Type B pancreatic cell (in vitro differentiated cells): Measurements from ENCODE around the gene PRR12. TPM values are rescaled to one million over a fixed set of nuclear protein-coding genes. Genes with fewer than 3 reads are reported as not detected.

Source experiments
- DNase-seq: peaks from one replicate; pipeline ENCODE4 v3.0.0; 2021; ENCODE audit warnings: mixed read lengths; ENCODE audit not compliant: unreplicated experiment; ENCODE audit errors: extremely low spot score
- H3K27ac Mint-ChIP-seq: 2 replicates; pipeline ENCODE4 v1.8.0; 2021; ENCODE audit warnings: mild to moderate bottlenecking, mixed read lengths
- H3K27me3 Mint-ChIP-seq: 2 replicates; pipeline ENCODE4 v1.8.0; 2021; ENCODE audit warnings: mixed read lengths
- H3K36me3 Mint-ChIP-seq: 2 replicates; pipeline ENCODE4 v1.8.0; 2021; ENCODE audit warnings: mixed read lengths
- H3K4me1 Mint-ChIP-seq: one replicate; pipeline ENCODE4 v1.8.0; 2021; ENCODE audit warnings: mixed read lengths; ENCODE audit not compliant: unreplicated experiment
- H3K4me3 Mint-ChIP-seq: 2 replicates; pipeline ENCODE4 v1.8.0; 2021; ENCODE audit warnings: mild to moderate bottlenecking, mixed read lengths
- H3K9me3 Mint-ChIP-seq: 2 replicates; pipeline ENCODE4 v1.8.0; 2021; ENCODE audit warnings: mixed read lengths
- total RNA-seq: library from RNA; stranded (reverse); gene quantifications from 2 replicates; pipeline ENCODE4 v1.2.1, GENCODE V29; 2021; ENCODE audit warnings: low replicate concordance
- TF ChIP-seq, protein P1 (sequence below): fragments of 200-600 bp; sonication (generic); conservative IDR thresholded peaks from 2 replicates; pipeline ENCODE4 v1.5.0; 2021; ENCODE audit warnings: antibody characterized with exemption, mild to moderate bottlenecking

Gene PRR12
- total RNA-seq, 1 donor from 2014 or later = 40.0 TPM

DNA sequence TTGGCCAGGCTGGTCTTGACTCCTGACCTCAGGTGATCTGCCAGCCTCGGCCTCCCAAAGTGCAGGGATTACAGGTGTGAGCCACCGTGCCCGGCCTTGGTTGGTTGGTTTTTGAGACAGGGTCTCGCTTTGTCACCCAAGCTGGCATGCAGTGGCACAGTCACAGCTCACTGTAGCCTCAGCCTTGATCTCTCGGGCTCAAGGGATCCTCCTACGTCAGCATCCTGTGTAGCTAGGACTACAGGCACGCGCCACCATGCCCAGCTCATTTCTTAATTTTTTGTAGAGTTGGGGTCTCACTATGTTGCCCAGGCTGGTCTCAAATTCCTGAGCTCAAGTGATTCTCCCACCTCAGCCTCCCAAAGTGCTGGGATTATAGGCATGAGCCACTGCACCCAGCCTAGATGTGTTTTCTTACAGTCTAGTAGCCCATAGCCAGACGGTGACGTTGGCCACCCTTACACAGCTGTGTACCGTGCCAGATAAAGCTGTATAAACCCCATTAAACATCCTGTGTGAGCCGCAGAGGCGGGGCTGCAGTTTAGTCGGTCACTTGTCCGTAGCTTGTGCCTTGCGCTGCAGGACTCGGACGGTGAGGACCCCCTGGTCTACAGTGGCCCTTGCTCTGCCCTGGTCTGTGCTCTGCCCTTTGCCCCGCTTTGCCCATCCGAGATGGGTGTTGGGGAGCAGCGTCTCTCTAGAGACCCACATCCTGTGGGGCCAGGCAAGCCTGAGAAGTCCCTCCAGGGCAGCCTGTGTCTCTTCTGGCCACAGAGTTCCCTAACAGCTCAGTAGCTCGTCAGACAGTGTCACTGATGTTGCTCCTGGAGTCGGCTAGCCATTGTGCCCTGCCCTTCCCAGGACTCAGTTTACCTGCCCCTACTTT lies 64.8 kb downstream of the PRR12 start:
- H3K27me3 Mint-ChIP-seq = no peaks in the 10 kb centered on the region
- DNase-seq = no peak
- peaks cover 14% of the 10 kb centered on the region for H3K36me3 Mint-ChIP-seq
- no peaks in the 10 kb centered on the region for H3K9me3 Mint-ChIP-seq
- TF ChIP-seq, protein P1, sequence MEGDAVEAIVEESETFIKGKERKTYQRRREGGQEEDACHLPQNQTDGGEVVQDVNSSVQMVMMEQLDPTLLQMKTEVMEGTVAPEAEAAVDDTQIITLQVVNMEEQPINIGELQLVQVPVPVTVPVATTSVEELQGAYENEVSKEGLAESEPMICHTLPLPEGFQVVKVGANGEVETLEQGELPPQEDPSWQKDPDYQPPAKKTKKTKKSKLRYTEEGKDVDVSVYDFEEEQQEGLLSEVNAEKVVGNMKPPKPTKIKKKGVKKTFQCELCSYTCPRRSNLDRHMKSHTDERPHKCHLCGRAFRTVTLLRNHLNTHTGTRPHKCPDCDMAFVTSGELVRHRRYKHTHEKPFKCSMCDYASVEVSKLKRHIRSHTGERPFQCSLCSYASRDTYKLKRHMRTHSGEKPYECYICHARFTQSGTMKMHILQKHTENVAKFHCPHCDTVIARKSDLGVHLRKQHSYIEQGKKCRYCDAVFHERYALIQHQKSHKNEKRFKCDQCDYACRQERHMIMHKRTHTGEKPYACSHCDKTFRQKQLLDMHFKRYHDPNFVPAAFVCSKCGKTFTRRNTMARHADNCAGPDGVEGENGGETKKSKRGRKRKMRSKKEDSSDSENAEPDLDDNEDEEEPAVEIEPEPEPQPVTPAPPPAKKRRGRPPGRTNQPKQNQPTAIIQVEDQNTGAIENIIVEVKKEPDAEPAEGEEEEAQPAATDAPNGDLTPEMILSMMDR = no peak
- H3K27ac Mint-ChIP-seq = no peak overlapping the region
- H3K4me1 Mint-ChIP-seq = no peaks in the 10 kb centered on the region
- no peak overlapping the region for H3K4me3 Mint-ChIP-seq

DNA sequence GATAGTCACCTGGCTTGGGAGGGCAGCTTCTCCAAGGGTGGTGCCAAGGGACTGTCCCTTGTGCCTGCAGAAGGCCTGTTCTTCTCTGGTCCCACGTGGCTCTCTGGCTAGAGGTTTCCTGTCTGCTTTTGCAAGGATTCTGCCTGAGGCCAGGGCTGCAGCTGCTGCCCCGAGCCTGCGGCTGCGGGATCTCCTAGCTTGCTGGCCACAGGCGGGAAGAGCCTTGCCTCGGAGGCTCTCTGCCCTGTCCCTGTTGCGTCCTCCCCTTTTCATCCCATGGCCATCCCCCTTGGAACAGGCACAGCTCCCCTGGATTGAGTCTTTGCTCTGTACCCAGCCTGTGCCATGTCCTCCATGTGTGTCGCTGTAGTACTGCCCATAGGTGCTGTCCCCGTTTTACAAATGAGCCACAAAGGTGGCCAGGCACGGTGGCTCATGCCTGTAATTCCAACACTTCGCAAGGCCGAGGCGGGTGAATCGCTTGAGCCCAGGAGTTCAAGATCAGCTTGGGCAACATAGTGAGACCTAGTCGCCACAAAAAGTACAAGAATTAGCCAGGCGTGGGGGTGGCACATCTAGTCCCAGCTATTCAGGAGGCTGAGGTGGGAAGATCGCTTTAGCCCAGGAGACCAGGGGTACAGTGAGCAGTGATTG lies 65.6 kb downstream of the PRR12 start:
- DNase-seq = no peak
- H3K4me3 Mint-ChIP-seq = no peak overlapping the region
- no peak overlapping the region for H3K27ac Mint-ChIP-seq
- H3K9me3 Mint-ChIP-seq = no peaks in the 10 kb centered on the region
- no peaks in the 10 kb centered on the region for H3K27me3 Mint-ChIP-seq
- TF ChIP-seq, protein P1 = no peak
- H3K36me3 Mint-ChIP-seq = peaks cover 14% of the 10 kb centered on the region
- no peaks in the 10 kb centered on the region for H3K4me1 Mint-ChIP-seq

- no peaks in the 10 kb centered on the region for H3K9me3 Mint-ChIP-seq
- no peak for DNase-seq
- H3K27me3 Mint-ChIP-seq = no peaks in the 10 kb centered on the region
- H3K4me3 Mint-ChIP-seq = no peak overlapping the region
- no peaks in the 10 kb centered on the region for H3K4me1 Mint-ChIP-seq
- H3K36me3 Mint-ChIP-seq = peaks cover 14% of the 10 kb centered on the region
- no peak overlapping the region for H3K27ac Mint-ChIP-seq
- TF ChIP-seq, protein P1 = no peak
Observed at GRCh38 chr19:49657493-49658138, 66.6 kb downstream of the PRR12 start.

DNA sequence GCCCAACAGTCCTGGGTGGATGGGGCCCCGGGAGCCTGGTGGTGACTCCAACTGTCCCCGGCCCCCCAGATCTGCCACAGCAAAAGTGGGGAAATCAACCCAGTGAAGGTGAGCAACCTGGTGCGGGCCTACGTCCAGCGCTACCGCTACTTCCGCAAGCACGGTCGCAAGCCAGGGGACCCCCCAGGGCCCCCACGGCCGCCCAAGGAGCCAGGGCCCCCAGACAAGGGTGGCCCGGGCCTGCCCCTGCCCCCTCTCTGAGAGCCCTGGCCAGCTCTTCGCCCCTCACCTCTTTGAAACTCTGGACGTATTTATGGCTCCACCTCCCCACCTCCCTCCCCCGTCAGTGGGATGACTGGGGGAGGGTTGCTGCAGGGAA lies 67.1 kb downstream of the PRR12 start:
- no peak overlapping the region for H3K27ac Mint-ChIP-seq
- H3K36me3 Mint-ChIP-seq = peaks cover 14% of the 10 kb centered on the region
- H3K4me1 Mint-ChIP-seq = no peaks in the 10 kb centered on the region
- no peaks in the 10 kb centered on the region for H3K9me3 Mint-ChIP-seq
- no peak overlapping the region for H3K4me3 Mint-ChIP-seq
- TF ChIP-seq, protein P1 = no peak
- DNase-seq = no peak
- H3K27me3 Mint-ChIP-seq = no peaks in the 10 kb centered on the region

DNA sequence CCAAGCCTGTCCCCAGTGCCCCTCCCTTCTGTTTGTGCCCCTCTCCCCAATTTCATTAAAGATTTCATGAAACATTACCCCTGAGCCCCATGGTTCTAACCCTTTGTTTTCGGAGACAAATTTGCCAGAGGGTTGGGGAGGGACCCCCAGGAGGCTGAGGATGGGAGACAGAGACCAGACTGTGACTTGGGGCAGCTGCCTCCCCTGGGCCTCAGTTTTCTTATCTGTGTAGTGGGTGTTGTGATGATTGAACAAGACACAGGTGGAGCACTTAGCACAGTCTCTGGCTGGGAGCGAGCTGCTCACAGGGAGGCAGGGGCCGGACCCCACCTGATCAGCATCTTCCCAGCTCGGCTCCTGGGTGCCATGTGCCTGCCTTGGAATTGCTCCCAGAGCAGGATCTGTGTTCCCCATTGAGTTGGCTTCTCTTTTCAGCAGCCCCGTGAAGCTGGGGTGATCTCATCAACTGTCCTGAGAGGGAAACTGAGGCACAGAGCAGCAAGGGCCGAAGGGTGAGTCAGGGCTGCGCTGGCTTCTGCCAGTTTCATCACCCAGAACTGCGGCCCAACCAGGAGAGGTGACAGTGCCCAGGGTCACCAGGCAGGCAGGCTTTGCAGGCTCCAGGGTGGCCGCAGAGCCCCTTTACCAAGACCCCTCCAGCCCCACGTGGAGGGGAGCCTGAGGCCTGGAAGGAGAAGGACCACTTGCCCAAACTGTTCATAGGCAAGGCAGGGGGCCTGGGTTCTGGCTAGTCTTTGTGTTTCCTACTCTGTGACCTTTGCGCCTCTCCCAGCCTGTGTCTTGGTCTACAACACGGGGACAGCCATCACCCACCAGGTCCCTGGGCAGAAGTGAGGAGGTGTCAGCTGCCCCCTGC lies 67.8 kb downstream of the PRR12 start:
- Mint-ChIP-seq H3K36me3 (peaks cover 14% of the 10 kb centered on the region), H3K9me3 (no peaks in the 10 kb centered on the region), H3K27ac (no peak overlapping the region), H3K4me3 (no peak overlapping the region), H3K27me3 (no peaks in the 10 kb centered on the region), H3K4me1 (no peaks in the 10 kb centered on the region)
- TF ChIP-seq, protein P1 = no peak
- DNase-seq = no peak
